ENCODE data around the gene H2AZ2. TPM values are rescaled to one million over a fixed set of nuclear protein-coding genes. Genes with fewer than 3 reads are reported as not detected.

Gene H2AZ2
- total and polyA plus RNA-seq, 2 donors = 127 to 173 TPM

Other genes starting within 250 kb of the H2AZ2 start
- gene OGDH, start 241.5 kb downstream of the H2AZ2 start, total RNA-seq = 43.1 TPM
- gene OGDH, start 241.5 kb downstream of the H2AZ2 start, polyA plus RNA-seq = 83.5 TPM
- 13.3 TPM for gene ZMIZ2, start 99.2 kb downstream of the H2AZ2 start, total RNA-seq
- 36.7 TPM for gene ZMIZ2, start 99.2 kb downstream of the H2AZ2 start, polyA plus RNA-seq
- 1,408 TPM for gene PPIA, start 51.4 kb downstream of the H2AZ2 start, total RNA-seq
- 1,866 TPM for gene PPIA, start 51.4 kb downstream of the H2AZ2 start, polyA plus RNA-seq
- 54.9 TPM for gene PURB, start 37.4 kb upstream of the H2AZ2 start, total RNA-seq
- 13.3 TPM for gene PURB, start 37.4 kb upstream of the H2AZ2 start, polyA plus RNA-seq
- 1.8 TPM for gene MYO1G, start 130.9 kb upstream of the H2AZ2 start, total RNA-seq
- 3.6 TPM for gene MYO1G, start 130.9 kb upstream of the H2AZ2 start, polyA plus RNA-seq
- 19.5 TPM for gene CCM2, start 152.1 kb upstream of the H2AZ2 start, total RNA-seq
- gene CCM2, start 152.1 kb upstream of the H2AZ2 start, polyA plus RNA-seq = 42.0 TPM
- gene NACAD, start 240.9 kb upstream of the H2AZ2 start, total RNA-seq = 1.9 TPM
- gene NACAD, start 240.9 kb upstream of the H2AZ2 start, polyA plus RNA-seq = 7.7 TPM